ENCODE results near the gene NUDT1. TPM values are rescaled to one million over a fixed set of nuclear protein-coding genes. Genes with fewer than 3 reads are reported as not detected.

The NUDT1 gene
- total RNA-seq, 1 experiment from 2014 or later: 84.7 TPM

GRCh38 chr7:2288503-2288902 is 46.5 kb downstream of the NUDT1 start:
- Histone ChIP-seq H2BK120ac (ENCODE audit: low read depth, low read length, poor library complexity, severe bottlenecking) (no peak overlapping the region), H3K9ac (ENCODE audit: extremely low read depth, insufficient read length, low read length) (no peak overlapping the region), H4K20me1 (ENCODE audit: control insufficient read depth, insufficient read depth, insufficient read length) (no peaks in the 10 kb centered on the region), H2AK5ac (ENCODE audit: insufficient read length, low read length) (no peak overlapping the region), H2AFZ (ENCODE audit: low read length) (no peak overlapping the region), H3K14ac (ENCODE audit: insufficient read depth, low read length) (no peak overlapping the region), H3K23me2 (ENCODE audit: insufficient read length, low read depth, low read length, poor library complexity, severe bottlenecking) (no peaks in the 10 kb centered on the region), H3K4me1 (ENCODE audit: insufficient read depth, low read length) (no peaks in the 10 kb centered on the region), H3K4ac (ENCODE audit: low read depth, low read length) (no peak overlapping the region), H3K9me3 (ENCODE audit: control insufficient read depth, low read depth, low read length) (no peaks in the 10 kb centered on the region), H3K27ac (ENCODE audit: insufficient read length, low read depth, low read length) (no peak overlapping the region), H3T11ph (ENCODE audit: low read length) (no peak overlapping the region), H2BK12ac (ENCODE audit: insufficient read length, low read depth, low read length) (no peak overlapping the region), H3K79me1 (ENCODE audit: insufficient read depth, low read depth, low read length, poor library complexity, severe bottlenecking) (no peaks in the 10 kb centered on the region), H3K56ac (ENCODE audit: insufficient read length, low read depth, low read length) (no peak overlapping the region), H3K23ac (ENCODE audit: insufficient read length, low read depth, low read length) (no peak overlapping the region), H4K91ac (ENCODE audit: insufficient read length, low read depth, low read length) (no peak overlapping the region), H2BK15ac (ENCODE audit: low read depth, low read length) (no peak overlapping the region), H2BK20ac (ENCODE audit: low read depth, low read length, poor library complexity, severe bottlenecking) (no peak overlapping the region), H4K5ac (ENCODE audit: insufficient read length, low read depth, low read length) (no peak overlapping the region), H2BK5ac (ENCODE audit: insufficient read length, low read length) (no peak overlapping the region), H3K4me2 (ENCODE audit: insufficient read depth, insufficient read length, low read length) (no peak overlapping the region), H3K27me3 (ENCODE audit: insufficient read depth, low read length) (no peaks in the 10 kb centered on the region), H4K8ac (replicated peaks; ENCODE audit: insufficient read length, low read depth, low read length) (no peak overlapping the region), H3K18ac (ENCODE audit: insufficient read length, low read depth, low read length) (no peak overlapping the region), H3K79me2 (ENCODE audit: insufficient read depth, low read length) (no peaks in the 10 kb centered on the region; the same call in 1 of the 2 replicates)
- Mint-ChIP-seq H3K4me3 (no peak overlapping the region), H3K4me1 (no peaks in the 10 kb centered on the region), H3K27ac (peak overlapping the region in 1 of 3 experiments; percentile 38; a peak in 2 of 7 replicates), H3K36me3 (ENCODE audit: insufficient read depth in 1 of 3, low read depth in 3 of 3) (no peaks in the 10 kb centered on the region; a peak in 3 of 7 replicates), H3K27me3 (ENCODE audit: low read depth) (no peaks in the 10 kb centered on the region), H3K9me3 (no peaks in the 10 kb centered on the region)
- DNase-seq: no peak
- TF ChIP-seq, protein P1, sequence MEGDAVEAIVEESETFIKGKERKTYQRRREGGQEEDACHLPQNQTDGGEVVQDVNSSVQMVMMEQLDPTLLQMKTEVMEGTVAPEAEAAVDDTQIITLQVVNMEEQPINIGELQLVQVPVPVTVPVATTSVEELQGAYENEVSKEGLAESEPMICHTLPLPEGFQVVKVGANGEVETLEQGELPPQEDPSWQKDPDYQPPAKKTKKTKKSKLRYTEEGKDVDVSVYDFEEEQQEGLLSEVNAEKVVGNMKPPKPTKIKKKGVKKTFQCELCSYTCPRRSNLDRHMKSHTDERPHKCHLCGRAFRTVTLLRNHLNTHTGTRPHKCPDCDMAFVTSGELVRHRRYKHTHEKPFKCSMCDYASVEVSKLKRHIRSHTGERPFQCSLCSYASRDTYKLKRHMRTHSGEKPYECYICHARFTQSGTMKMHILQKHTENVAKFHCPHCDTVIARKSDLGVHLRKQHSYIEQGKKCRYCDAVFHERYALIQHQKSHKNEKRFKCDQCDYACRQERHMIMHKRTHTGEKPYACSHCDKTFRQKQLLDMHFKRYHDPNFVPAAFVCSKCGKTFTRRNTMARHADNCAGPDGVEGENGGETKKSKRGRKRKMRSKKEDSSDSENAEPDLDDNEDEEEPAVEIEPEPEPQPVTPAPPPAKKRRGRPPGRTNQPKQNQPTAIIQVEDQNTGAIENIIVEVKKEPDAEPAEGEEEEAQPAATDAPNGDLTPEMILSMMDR (conservative IDR thresholded peaks at IDR 0.05): no peak
- no CpG with 5 or more reads among the region's 8 CpGs for WGBS (ENCODE audit: extremely low coverage, insufficient read length, low lambda C conversion rate)
